SKM-1 (cell line): Measurements from ENCODE around the gene CRIP3.
A peak's percentile ranks its signal among the peaks of the same experiment; 100 is the strongest.
"Not testable (repeated sequence)": the region's sequence is repeated elsewhere in the genome, so short reads cannot be mapped to it uniquely, and the experiment has no call there.

Experiments
- DNase-seq: peaks from one replicate; lab custom pipeline; 2025; ENCODE audit not compliant: unreplicated experiment; lab: John Stamatoyannopoulos, UW

CRIP3 gene, protein sequence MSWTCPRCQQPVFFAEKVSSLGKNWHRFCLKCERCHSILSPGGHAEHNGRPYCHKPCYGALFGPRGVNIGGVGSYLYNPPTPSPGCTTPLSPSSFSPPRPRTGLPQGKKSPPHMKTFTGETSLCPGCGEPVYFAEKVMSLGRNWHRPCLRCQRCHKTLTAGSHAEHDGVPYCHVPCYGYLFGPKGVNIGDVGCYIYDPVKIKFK

DNA sequence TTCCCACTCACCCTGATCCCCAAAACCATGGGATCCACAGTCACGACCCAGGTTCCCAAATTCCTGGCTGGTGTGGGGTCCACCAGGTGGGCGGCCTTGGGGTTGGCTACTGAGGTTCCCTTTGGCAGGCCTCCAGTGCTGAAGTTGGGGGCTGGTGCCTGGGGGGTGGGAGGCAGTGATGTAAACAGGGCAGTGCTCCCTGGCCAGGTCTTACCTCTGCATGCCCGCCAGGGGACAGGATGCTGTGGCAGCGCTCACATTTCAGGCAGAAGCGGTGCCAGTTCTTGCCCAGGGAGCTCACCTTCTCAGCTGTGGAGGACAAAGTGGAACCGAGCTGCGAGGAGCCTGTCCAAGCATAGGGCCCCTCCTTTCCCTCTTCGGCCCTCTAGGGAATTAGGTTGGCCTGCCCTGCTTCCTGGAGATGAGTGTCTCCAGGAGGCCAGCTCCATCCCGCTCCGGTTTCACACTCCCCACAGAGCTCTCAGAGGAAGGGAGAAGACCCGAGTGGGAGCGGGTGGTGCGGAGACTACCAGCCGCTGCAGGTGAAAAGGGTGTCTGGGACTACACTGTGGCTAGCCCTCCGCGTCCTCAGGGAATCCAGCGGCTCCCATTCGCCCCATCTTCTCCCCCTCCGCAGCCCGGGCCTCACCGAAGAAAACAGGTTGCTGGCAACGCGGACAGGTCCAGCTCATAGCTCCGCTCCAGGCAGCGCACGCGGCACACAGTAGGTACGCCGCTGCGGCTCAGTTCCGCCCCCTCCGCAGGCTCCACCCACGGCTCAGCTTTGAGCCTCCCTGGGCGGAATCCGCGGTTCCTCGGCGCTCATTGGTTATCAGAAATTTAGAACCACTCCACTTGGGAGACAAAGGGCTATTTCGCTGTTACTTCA lies at the start of gene CRIP3:
CRIP3 (minus strand) TSS at position 726 of the 889 bp plus-strand sequence; CDS start at position 692, 34 bp downstream.
- no peak for DNase-seq

DNA sequence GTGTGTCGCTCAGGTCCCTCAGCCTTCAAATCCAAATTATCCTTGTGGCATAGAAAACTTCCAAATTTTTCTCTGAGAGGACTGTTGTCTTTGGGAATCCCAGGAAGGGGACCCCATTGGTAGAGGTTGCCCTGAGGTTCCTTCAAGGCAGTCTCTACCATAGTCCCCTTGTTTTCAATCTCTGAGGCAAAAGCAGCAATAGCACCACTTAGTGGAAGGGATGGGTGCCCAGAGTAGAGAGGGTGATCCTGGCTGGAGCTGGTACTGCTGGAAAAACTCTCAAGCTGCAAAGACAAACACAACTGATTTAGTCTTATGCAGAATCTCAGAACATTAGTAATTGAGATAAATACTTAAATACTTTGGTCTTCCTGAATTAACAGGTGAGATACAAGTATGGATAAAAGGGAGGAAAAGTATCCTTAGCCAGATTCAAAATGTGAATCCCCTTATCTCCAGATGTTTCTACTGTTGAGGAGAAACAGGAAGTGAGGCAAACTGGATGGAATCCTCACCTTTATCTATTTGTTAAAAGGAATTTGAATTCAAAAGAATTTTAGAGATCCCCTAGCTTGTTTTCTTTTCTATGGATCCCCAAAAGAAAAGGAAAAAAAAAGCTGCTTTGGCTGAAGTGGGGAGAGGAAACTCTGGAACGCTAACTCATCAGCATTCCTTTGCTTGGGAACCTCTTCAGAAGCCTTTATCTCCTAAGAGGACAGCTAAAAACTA lies 47.4 kb upstream of the CRIP3 start:
- no peak for DNase-seq

DNA sequence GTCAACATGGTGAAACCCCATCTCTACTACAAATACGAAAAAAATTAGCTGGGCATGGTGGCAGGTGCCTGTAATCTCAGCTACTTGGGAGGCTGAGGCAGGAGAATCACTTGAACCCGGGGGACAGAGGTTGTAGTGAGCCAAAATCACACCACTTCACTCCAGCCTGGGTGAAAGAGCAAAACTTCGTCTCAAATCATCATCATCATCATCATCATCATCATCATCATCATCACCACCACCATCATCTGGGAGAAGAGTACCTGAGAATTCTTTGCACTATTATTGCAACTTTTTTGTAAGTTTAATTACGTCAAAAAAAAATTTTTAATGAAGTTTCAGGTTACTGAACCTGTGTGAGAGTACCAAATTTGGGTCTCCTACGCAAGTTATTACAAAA lies 43.3 kb upstream of the CRIP3 start:
- not testable (repeated sequence) for DNase-seq

DNA sequence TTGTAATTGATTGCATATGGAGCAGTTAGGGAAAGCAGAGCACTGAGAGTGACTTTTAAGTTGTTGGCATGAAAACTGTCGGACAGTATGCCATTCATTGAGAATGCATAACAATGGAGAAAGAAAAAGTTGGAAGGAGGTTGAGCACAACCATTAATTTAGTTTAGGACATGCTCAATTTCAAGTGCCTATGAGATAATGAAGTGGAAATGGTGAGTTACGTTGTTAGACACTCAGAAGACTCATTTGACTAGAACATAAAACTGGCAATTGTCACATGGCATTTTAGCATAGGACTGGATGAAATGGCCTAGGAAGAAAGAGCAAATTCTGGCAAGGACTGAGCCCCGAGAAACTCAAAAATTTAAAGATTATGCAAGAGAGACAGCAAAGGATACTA lies 38.8 kb upstream of the CRIP3 start:
- DNase-seq, result no peak

DNA sequence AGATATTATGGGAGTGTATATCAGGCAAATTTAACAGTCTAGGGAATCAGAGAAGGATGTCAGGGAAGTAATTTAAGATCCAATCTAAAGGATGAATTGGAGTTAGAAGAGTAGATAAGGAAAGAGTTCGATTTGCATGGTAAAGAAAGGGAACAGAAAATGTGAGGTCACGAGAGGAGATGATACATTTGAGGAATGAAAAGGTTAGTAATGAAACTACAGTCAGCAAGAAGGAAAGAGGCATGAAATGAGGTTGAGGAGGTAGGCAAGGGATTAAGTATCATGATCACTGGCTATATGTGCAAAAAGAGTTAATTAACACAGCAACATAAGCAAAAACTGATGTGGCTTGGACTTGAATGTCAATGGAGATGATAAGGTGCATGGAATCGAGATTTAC lies 38.4 kb upstream of the CRIP3 start:
- no peak for DNase-seq

DNA sequence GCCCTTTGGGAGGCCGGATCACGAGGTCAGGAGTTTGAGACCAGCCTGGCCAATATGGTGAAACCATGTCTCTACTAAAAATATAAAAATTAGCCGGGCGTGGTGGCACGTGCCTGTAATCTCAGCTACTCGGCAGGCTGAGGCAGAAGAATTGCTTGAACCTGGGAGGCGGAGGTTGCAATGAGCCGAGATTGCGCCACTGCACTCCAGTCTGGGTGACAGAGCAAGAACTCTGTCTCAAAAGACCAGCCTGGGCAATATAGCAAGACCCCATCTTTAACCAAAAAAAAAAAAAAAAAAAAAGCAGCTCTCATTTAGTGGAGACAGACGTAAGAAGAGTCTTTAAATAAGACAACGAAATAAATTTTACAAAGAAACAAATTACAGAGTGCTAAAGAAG lies 37.6 kb upstream of the CRIP3 start:
- not testable (repeated sequence) for DNase-seq

DNA sequence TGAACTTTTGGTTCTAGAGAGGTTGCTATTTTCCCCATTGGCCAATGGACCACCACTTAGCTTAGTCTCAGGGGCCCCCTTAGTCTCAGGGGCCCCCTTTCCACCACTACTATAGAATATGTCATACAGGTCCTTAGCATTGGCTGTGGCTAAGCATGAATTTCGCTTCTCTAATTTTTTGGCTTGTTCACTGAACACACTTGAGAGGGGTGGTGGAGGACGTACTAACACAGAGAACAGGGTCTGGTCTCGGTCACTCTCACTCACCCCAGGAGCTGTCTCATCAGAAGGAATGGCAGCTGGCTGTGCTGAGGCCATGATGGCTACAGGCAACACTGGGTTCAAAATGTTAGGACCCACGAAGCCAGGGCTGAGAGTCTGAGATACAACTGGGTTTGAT lies 30.5 kb upstream of the CRIP3 start:
- DNase-seq, result no peak

DNA sequence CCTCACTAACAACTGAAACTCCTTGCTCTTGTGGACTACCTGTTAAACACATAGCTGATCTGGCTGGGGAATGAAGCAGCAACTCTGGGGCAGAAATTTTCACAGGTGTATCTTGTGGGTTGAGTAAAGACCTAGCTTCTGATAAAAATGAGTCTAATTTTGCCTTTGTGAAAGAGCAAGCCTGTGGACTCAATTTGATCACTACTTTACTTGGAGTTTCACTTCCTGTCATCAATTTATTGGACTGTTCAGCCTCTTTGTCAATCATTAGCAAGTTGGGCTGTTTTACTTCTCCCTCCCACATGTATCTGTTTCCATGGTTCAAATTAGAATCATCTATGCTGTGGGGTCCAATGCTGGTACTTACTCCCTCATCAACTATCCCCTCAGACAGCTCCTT lies 29.6 kb upstream of the CRIP3 start:
- DNase-seq, result no peak

DNA sequence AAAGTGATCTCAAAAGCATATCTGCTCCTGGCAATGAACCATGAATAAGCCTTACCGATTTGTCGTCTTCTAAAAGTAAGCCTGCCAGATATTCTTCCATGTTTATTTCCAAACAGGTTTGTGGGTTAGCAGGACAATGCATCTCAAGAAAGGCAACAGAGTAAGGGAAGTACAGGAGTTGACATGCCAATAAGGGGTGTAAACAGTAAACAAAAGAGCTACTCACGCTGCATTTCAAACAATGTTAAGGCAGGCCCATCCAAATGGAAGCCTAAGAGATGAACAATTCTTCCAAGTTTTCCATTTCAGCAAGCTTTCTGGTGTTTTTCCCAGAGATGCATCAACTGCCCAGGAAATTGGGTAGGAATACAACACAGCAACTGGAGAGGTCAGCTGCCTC lies 27.8 kb upstream of the CRIP3 start:
- DNase-seq, result no peak

DNA sequence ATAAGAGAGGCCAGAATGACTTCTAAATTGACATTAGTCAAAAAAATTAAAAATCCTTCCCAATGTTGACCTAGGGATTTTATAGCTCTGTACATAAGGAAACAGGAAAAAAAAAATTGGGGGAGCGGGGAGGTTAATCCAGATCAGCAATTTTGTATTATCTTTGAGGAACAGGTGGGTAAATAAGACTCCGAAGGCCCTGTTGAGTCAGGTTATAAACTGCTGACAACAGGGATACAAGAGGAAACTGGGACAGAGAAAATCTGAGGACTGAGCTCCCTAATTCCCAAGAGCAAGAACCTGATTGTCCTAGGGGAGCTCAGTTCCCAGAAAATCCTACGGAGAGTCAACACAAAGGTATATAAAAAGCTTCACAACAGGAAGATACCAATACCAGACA lies 26.8 kb upstream of the CRIP3 start:
- DNase-seq, result no peak

DNA sequence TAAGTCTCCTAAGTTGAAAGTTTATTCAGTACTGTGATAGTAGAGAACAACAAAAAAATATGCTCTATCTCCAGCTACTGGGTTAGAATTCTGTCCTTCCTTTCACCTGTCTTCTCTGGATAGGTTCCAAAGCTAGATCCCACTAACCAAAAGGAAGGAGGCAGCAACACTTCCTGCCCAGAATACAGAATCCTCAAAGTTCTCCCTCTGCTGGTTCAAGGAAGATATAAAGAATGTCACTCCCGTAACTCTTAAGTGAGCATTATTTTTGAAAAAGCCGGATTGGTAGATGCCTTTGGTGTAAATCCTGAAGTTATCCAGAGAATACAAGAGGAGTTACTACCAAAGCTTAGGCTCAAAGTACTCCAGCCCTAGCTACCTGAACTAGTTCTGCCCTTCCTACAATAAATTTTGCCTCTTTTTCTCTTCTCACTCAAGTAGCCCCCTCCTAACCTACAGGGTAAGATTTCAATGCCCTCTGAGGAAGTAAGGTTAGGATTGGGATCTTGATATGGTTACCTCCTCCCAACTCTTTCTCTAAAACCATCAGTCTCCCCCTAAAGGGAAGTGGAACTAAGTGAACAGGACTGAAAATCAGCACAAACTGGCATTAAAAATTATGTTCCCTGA lies 26.0 kb upstream of the CRIP3 start:
- DNase-seq, result peak; percentile 28

DNA sequence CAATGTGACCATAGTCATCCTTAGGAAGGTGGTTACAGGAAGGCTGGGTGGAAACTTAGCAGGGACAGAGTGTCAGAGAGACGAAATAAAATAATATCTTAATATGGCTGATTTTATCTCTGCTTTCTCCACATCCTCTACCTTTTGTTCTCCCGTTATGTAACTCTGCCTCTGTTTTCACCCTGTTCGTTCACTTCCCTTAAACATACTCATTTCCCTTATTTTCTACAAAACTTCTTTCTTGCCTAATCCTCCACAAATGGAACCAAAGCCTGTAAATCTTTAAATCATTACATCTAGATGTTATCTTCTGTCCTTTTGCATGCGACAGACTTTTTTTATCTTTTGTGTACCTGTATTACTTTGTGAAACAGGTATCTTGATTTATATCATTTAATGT lies 23.3 kb upstream of the CRIP3 start:
- DNase-seq, result peak; percentile 77

DNA sequence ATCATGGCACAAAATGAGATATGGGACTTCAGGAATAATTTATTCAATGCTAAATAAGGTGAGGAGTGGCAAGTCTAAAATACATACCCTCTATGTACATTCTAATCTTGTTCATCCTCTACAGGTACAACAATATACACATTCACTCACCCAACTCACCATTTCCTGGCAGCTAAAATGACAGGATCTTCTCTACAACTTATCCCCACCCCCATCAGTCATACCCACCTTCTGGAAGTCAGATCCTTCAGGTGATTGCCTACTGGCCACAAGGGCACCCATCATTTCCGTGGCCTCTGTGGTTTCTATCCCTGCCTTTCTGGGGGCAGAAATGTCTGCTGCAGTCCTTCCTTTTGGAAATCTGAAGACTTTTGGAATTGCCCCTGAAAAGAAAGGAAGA lies 22.8 kb upstream of the CRIP3 start:
- DNase-seq, result no peak

DNA sequence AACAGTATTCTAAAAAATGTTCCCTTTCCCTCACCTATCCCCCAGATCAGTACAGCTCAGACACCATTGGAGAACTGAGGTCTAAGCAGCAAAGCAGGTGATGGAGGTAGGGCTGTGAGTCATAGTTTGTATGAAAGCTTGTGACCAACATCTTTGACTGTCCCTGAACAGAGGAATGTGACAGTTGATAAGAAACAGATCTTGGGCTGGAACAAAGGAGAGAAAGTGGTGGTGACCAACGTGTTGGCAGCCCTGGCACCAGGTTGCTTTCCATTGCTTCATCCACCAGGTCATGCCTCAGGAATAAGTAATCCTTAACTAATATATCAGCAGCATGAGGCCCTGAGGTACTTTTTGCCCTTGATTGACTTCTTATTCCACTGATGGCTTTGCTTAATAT lies 19.9 kb upstream of the CRIP3 start:
- no peak for DNase-seq

DNA sequence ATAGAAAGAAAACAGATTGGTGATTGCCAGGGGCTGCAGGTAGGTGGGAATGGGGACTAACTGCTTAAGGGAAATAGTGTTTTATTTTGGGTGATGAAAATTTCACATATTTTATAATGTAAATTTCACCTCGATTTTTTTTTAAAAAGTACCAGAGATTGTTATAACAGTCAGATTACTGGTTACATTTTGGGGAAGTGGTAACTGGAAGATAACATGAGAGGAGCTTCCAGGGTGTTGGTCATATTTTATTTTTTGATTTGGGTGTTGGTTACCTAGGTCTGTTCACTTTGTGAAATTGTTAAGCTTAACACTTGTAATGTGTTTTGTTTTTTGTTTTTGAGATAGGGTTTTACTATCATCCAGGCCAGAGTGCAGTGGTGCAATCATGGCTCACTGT lies 17.2 kb upstream of the CRIP3 start:
- no peak for DNase-seq

DNA sequence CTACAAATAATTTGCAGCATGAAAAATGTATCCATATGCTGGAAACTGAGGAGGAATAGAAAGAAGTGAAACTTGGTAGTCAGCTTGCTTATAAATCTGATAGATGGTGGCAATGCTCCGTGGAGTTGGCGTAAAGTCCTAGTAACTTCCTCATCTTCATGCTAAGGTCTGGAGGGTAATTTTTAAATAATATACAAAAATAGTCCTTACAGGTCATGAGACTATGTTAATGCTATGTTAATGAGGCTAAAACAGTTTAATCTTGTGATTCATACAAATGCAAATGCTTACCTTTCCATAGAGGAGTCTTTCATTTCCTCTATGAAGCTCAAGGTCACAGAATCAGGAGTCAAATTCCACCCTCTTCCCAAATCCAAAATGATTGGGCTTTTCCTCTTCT lies 9.4 kb upstream of the CRIP3 start:
- DNase-seq, result no peak

DNA sequence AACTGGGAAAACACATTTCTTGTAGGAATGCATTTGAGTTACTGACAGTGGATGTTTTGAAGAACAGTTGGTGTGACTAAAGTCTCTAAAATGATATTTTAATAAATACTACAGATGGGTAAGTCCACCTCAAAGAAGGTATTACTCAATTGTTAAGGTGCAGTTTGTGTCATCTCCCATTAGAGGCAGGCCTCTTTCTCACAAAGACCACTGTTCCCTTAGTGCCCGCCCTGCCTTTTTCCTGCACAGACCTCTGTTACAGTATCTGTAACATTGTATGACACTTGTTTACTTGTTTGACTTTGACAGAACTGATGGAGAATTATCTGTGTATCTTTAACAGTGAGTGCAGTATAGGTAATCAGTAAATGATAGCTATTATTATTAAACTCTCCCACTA lies 5.2 kb upstream of the CRIP3 start:
- DNase-seq, result no peak

DNA sequence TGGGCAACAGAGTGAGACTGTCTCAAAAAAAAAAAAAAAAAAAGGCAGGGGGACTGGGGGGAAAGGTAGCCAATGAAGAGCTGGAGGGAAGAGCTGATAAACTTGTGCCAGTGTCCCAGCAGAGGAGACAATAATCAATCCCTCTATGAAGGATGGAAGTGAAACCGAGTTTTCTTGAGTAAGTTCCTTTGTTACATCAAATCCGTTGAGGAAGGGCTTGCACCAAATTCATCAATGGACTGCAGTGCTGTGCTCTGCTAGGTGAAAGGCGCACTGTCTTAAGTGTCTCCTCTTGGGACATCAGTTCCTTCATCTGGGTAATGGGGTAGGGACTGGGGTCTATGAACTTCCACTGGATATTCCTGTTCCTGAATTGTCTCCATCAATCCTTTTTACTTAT lies 3.0 kb upstream of the CRIP3 start:
- DNase-seq, result peak; percentile 53

DNA sequence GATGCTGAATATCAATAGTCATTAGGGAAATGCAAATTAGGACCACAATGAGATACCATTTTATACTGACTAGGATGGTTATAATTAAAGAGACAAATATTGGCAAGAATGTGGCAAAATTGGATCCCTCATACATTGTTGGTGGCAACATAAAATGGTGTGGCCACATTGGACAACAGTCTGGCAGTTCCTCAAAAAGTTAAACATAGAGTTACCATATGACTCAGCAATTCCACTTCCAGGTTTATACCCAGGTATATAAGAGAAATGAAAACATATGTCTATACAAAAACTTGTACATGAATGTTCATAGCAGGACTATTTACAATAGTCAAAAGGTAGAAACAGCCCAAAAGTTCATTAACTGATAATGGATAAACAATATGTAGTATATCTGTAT lies 2.0 kb upstream of the CRIP3 start:
- DNase-seq, result peak; percentile 75

DNA sequence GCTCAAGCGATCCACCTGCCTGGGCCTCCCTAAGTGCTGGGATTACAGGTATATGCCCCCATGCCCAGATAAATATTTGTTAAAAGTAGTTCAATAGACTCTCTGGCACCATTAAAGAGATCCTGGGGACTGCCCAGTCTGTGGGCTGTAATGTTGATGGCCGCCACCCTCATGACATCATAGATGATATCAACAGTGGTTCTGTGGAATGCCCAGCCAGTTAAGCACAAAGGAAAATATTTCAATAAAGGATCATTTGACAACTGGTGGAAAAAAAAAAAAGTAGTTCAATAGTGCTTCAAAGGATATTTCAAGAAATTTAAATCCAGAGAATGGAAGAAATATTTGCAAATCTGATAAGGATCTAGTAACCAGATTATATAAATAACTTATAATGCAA lies 1.5 kb upstream of the CRIP3 start:
- no peak for DNase-seq

DNA sequence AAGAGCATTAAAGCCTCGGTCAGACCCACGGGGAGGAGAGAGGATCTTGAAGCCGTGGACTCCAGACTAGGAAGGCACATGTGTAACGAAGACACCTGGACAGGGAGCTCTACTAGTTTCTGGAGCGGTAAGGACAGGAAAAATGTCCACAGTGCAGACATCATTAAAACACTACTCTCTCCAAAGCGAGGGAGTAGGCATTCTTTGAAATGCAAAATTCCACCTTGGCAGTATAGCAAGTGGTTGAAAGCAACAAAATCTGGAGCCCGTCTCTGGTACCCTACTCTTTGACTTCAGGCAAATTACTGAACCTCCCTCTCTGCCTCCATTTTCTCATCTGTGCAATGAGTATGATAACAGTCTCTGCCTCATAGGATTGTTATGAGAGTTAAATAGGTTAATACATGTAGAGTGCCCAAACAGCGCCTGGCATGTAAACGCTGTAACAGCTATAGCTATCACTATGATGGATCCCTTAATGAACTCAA lies 408 bp upstream of the CRIP3 start:
- no peak for DNase-seq
